Measurements from ENCODE around the gene SCAANT1. TPM values are rescaled to one million over a fixed set of nuclear protein-coding genes. Genes with fewer than 3 reads are reported as not detected.

The SCAANT1 gene
- total and polyA plus RNA-seq, 2 of the 8 experiments (the other 6 are each of a cell fraction or from before 2014, with no cell fraction given): not detected

- H3K56ac ChIP-seq (replicated peaks; ENCODE audit: insufficient read length, low read depth, low read length): no peak overlapping the region
- no peak overlapping the region for H4K5ac ChIP-seq (ENCODE audit: insufficient read length, low read depth, low read length)
- peaks cover 0 to 3% (median 0%) of the 10 kb centered on the region in 4 experiments; a peak in 1 of 7 replicates for H3K4me1 ChIP-seq (replicated peaks in 1 of 4; ENCODE audit: control insufficient read depth in 3 of 4, insufficient read depth in 4 of 4, low read length in 3 of 4)
- H2AK5ac ChIP-seq (ENCODE audit: low read depth, low read length): no peak overlapping the region
- peaks cover 0 to 4% (median 0%) of the 10 kb centered on the region in 4 experiments; a peak in 3 of 8 replicates for H3K36me3 ChIP-seq (ENCODE audit: control insufficient read depth in 2 of 4, insufficient read depth in 4 of 4, low read length in 3 of 4)
- no peak overlapping the region for H2BK15ac ChIP-seq (ENCODE audit: low read length)
- no peak overlapping the region for H2BK12ac ChIP-seq (ENCODE audit: low read depth, low read length)
- no peak overlapping the region for H3K18ac ChIP-seq (ENCODE audit: extremely low read depth, low read length)
- no peak overlapping the region for H2BK120ac ChIP-seq (replicated peaks; ENCODE audit: low read depth, low read length)
- H3K4ac ChIP-seq (replicated peaks; ENCODE audit: insufficient read length, low read depth, low read length): no peak overlapping the region
- no peak overlapping the region for H4K8ac ChIP-seq (ENCODE audit: extremely low read depth, insufficient read depth, low read length)
- FAIRE-seq (no peak), DNase-seq (ENCODE audit: low read depth in 1 of 2, low spot score in 2 of 2) (no peak)
- H4K91ac ChIP-seq (replicated peaks; ENCODE audit: insufficient read length, low read length): no peak overlapping the region
- H3K14ac ChIP-seq (ENCODE audit: insufficient read length): no peak overlapping the region
- H3K27me3 ChIP-seq (replicated peaks in 1 of 4; ENCODE audit: control insufficient read depth in 3 of 4, extremely low read depth in 1 of 4, insufficient read depth in 3 of 4, low read length in 3 of 4): no peaks in the 10 kb centered on the region
- H4K20me1 ChIP-seq (replicated peaks in 1 of 2; ENCODE audit: control insufficient read depth in 1 of 2, insufficient read depth in 2 of 2, low read length in 2 of 2): no peaks in the 10 kb centered on the region
- H3K23ac ChIP-seq (ENCODE audit: insufficient read length): no peak overlapping the region
- no peaks in the 10 kb centered on the region for H3K9me3 ChIP-seq (ENCODE audit: insufficient read depth in 2 of 2, low read depth in 1 of 2, low read length in 1 of 2)
- no peaks in the 10 kb centered on the region for H3K23me2 ChIP-seq (ENCODE audit: low read depth, low read length)
- POLR2A ChIA-PET (ENCODE audit: partially characterized antibody): interaction anchor here (0.7 kb wide), 1 partner anchor 15 kb away, joined by 3 read pairs; no protein-coding TSS in a partner anchor
- no peak overlapping the region for H3K4me2 ChIP-seq (ENCODE audit: insufficient read depth in 1 of 2, low read depth in 2 of 2, low read length in 2 of 2)
- 0 out of 2 replicates have a peak, but pooled peaks cover 3% of the 10 kb centered on the region for H3K79me1 ChIP-seq (ENCODE audit: low read depth, low read length)
- H2BK20ac ChIP-seq (ENCODE audit: low read length): no peak overlapping the region
- peaks cover 0 to 10% of the 10 kb centered on the region in 2 experiments; a peak in 1 of 4 replicates for H3K79me2 ChIP-seq (ENCODE audit: control insufficient read depth in 1 of 2, insufficient read depth in 2 of 2, low read length in 2 of 2)
- no peak overlapping the region for H3K9ac ChIP-seq (replicated peaks in 1 of 4; ENCODE audit: extremely low read depth in 1 of 4, low read depth in 3 of 4, low read length in 3 of 4)
- H2AFZ ChIP-seq (ENCODE audit: low read length): no peak overlapping the region
- no peak overlapping the region for H3K27ac ChIP-seq (ENCODE audit: low read depth, low read length)
- no peak overlapping the region for H2BK5ac ChIP-seq (ENCODE audit: low read depth, low read length)
- CTCF ChIA-PET (ENCODE audit: partially characterized antibody): interaction anchor here (0.8 to 1.6 kb wide), 3 partner anchors 21 to 66 kb away, joined by 3 to 5 read pairs (median 4); no protein-coding TSS in a partner anchor
- WGBS, 2 experiments (ENCODE audit: extremely low coverage in 1 of 2, insufficient coverage in 1 of 2, insufficient read length in 1 of 2, insufficient replicate concordance in 2 of 2, low coverage in 1 of 2, low lambda C conversion rate in 2 of 2, missing lambda C conversion rate in 1 of 2): 86% methylated on average over 1 of the region's 1 CpG; no CpG with 5 or more reads in 1 of the 2 experiments
- H3K4me3 ChIP-seq (ENCODE audit: extremely low read depth in 1 of 4, insufficient read depth in 2 of 4, low read depth in 3 of 4, low read length in 4 of 4): no peak overlapping the region
- TF ChIP-seq BACH1 (IDR thresholded peaks at IDR 0.05; ENCODE audit: low read length) (no peak), ASH2L (IDR thresholded peaks at IDR 0.05; ENCODE audit: low read length) (no peak), TAF1 (IDR thresholded peaks at IDR 0.05; ENCODE audit: low read depth, low read length) (no peak), GABPA (IDR thresholded peaks at IDR 0.05; ENCODE audit: borderline replicate concordance, insufficient read depth, low read length) (no peak), GTF2F1 (IDR thresholded peaks at IDR 0.05; ENCODE audit: borderline replicate concordance, low read depth, low read length) (no peak), MAX (IDR thresholded peaks at IDR 0.05) (no peak), NANOG (IDR thresholded peaks at IDR 0.05; ENCODE audit: insufficient read depth, low read depth, low read length, poor library complexity, severe bottlenecking) (no peak), ATF2 (IDR thresholded peaks at IDR 0.05; ENCODE audit: low read length) (no peak), CREB1 (IDR thresholded peaks at IDR 0.05) (no peak), JUN (IDR thresholded peaks at IDR 0.05; ENCODE audit: low read depth, low read length) (no peak), KDM1A (IDR thresholded peaks at IDR 0.05; ENCODE audit: borderline replicate concordance, low read length) (no peak)
These were observed 15.7 kb downstream of the SCAANT1 start for GRCh38 chr3:63896332-63897030.
